ENCODE data around the gene CLEC16A.

DNA sequence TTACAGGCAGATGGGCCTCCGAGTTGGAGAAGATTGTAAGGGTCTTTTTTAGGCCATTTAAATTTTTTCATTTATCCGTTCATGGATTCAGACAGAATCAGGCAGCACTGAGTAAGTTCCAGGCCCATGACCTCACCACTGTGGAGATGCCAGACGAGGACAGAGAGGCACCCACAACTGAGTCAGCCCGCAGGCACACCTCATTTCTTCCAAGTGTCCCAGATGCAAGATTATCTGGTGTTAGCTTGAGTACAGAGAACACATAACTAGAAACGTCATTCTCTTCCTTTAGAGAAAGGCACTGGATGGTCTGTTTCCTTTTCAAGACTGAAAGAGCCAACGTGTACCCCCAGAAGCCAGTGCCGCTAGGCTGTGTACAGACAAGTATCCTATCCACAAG, 16.9 kb downstream of the CLEC16A start:
- TF ChIP-seq, protein P1, sequence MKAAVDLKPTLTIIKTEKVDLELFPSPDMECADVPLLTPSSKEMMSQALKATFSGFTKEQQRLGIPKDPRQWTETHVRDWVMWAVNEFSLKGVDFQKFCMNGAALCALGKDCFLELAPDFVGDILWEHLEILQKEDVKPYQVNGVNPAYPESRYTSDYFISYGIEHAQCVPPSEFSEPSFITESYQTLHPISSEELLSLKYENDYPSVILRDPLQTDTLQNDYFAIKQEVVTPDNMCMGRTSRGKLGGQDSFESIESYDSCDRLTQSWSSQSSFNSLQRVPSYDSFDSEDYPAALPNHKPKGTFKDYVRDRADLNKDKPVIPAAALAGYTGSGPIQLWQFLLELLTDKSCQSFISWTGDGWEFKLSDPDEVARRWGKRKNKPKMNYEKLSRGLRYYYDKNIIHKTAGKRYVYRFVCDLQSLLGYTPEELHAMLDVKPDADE (conservative IDR thresholded peaks at IDR 0.05; ENCODE audit: control insufficient read depth, low read depth, low read length): no peak
- TF ChIP-seq, protein P2, sequence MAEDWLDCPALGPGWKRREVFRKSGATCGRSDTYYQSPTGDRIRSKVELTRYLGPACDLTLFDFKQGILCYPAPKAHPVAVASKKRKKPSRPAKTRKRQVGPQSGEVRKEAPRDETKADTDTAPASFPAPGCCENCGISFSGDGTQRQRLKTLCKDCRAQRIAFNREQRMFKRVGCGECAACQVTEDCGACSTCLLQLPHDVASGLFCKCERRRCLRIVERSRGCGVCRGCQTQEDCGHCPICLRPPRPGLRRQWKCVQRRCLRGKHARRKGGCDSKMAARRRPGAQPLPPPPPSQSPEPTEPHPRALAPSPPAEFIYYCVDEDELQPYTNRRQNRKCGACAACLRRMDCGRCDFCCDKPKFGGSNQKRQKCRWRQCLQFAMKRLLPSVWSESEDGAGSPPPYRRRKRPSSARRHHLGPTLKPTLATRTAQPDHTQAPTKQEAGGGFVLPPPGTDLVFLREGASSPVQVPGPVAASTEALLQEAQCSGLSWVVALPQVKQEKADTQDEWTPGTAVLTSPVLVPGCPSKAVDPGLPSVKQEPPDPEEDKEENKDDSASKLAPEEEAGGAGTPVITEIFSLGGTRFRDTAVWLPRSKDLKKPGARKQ (CRISPR knock-in tag; IDR thresholded peaks at IDR 0.05): no peak

Data from K562 (cell line).